Loucy (cell line): ENCODE results near the gene BSN.

Source experiments
- CTCF ChIP-seq: fragments of 200-600 bp; sonication (generic); conservative IDR thresholded peaks from 2 replicates; pipeline ENCODE4 v1.5.1; 2014; ENCODE audit warnings: mild to moderate bottlenecking, antibody characterized with exemption, low read length
- EZH2phosphoT487 ChIP-seq: fragments of 200-600 bp; IDR thresholded peaks from 2 replicates; pipeline ENCODE4 v1.6.1; 2018; ENCODE audit warnings: antibody characterized with exemption, mild to moderate bottlenecking, moderate library complexity, borderline replicate concordance

- TF ChIP-seq CTCF (no peak), EZH2phosphoT487 (no peak)
These were observed 148.4 kb downstream of the BSN start for GRCh38 chr3:49702672-49703071.
